ENCODE measurements around the gene ACAA1. TPM values are rescaled to one million over a fixed set of nuclear protein-coding genes. Genes with fewer than 3 reads are reported as not detected.

Gene ACAA1
- total RNA-seq, 1 experiment from 2014 or later: 24.0 TPM

- Histone ChIP-seq H3K36me3 (ENCODE audit: insufficient read depth, low read length, poor library complexity, severe bottlenecking) (peaks cover 5% of the 10 kb centered on the region), H3K9me3 (ENCODE audit: low read depth, low read length, poor library complexity, severe bottlenecking) (no peaks in the 10 kb centered on the region), H3K4me3 (ENCODE audit: low read depth, low read length, poor library complexity, severe bottlenecking) (no peak overlapping the region), H3K27ac (ENCODE audit: low read depth, low read length, poor library complexity, severe bottlenecking) (no peak overlapping the region), H3K27me3 (replicated peaks; ENCODE audit: insufficient read depth, low read depth, low read length, poor library complexity) (no peaks in the 10 kb centered on the region), H3K4me1 (ENCODE audit: insufficient read depth, low read length, poor library complexity, severe bottlenecking) (no peaks in the 10 kb centered on the region)
- intact Hi-C loops (cut with micrococcal nuclease; ENCODE audit: unreplicated experiment): no loop called here
- DNase-seq (ENCODE audit: low spot score): no peak
- BruUV-seq (replicated peaks): no TSS peak
- ChIA-PET CTCF (no interaction called here), POLR2A (ENCODE audit: low non-redundant PET) (no interaction called here)
- TF ChIP-seq CTCF (conservative IDR thresholded peaks at IDR 0.05; ENCODE audit: low read depth, low read length): no peak
- TF ChIP-seq EZH2 (IDR thresholded peaks at IDR 0.05; ENCODE audit: borderline replicate concordance, low read depth, low read length, poor library complexity, severe bottlenecking): no peak
These were observed 15.0 kb downstream of the ACAA1 start for GRCh38 chr3:38121832-38122461.

GRCh38 chr3:38121451-38121831 is 15.5 kb downstream of the ACAA1 start:
- no peaks in the 10 kb centered on the region for H3K27me3 ChIP-seq (replicated peaks; ENCODE audit: insufficient read depth, low read depth, low read length, poor library complexity)
- BruUV-seq (replicated peaks): no TSS peak
- intact Hi-C loops (cut with micrococcal nuclease; ENCODE audit: unreplicated experiment): no loop called here
- TF ChIP-seq EZH2 (IDR thresholded peaks at IDR 0.05; ENCODE audit: borderline replicate concordance, low read depth, low read length, poor library complexity, severe bottlenecking) (no peak), CTCF (conservative IDR thresholded peaks at IDR 0.05; ENCODE audit: low read depth, low read length) (no peak)
- H3K36me3 ChIP-seq (ENCODE audit: insufficient read depth, low read length, poor library complexity, severe bottlenecking): peaks cover 4% of the 10 kb centered on the region
- H3K27ac ChIP-seq (ENCODE audit: low read depth, low read length, poor library complexity, severe bottlenecking): no peak overlapping the region
- no peaks in the 10 kb centered on the region for H3K9me3 ChIP-seq (ENCODE audit: low read depth, low read length, poor library complexity, severe bottlenecking)
- ChIA-PET CTCF (no interaction called here), POLR2A (ENCODE audit: low non-redundant PET) (no interaction called here)
- H3K4me1 ChIP-seq (ENCODE audit: insufficient read depth, low read length, poor library complexity, severe bottlenecking): no peaks in the 10 kb centered on the region
- DNase-seq (ENCODE audit: low spot score): no peak
- H3K4me3 ChIP-seq (ENCODE audit: low read depth, low read length, poor library complexity, severe bottlenecking): no peak overlapping the region

- no peak for DNase-seq (ENCODE audit: low spot score)
- H3K4me3 ChIP-seq (ENCODE audit: low read depth, low read length, poor library complexity, severe bottlenecking): no peak overlapping the region
- no peaks in the 10 kb centered on the region for H3K36me3 ChIP-seq (ENCODE audit: insufficient read depth, low read length, poor library complexity, severe bottlenecking)
- intact Hi-C loops (cut with micrococcal nuclease; ENCODE audit: unreplicated experiment): no loop called here
- TF ChIP-seq EZH2 (IDR thresholded peaks at IDR 0.05; ENCODE audit: borderline replicate concordance, low read depth, low read length, poor library complexity, severe bottlenecking) (no peak), CTCF (conservative IDR thresholded peaks at IDR 0.05; ENCODE audit: low read depth, low read length) (no peak)
- CTCF ChIA-PET: no interaction called here
- H3K27ac ChIP-seq (ENCODE audit: low read depth, low read length, poor library complexity, severe bottlenecking): no peak overlapping the region
- no peaks in the 10 kb centered on the region for H3K9me3 ChIP-seq (ENCODE audit: low read depth, low read length, poor library complexity, severe bottlenecking)
- H3K27me3 ChIP-seq (replicated peaks; ENCODE audit: insufficient read depth, low read depth, low read length, poor library complexity): no peaks in the 10 kb centered on the region
- POLR2A ChIA-PET (ENCODE audit: low non-redundant PET): no interaction called here
- H3K4me1 ChIP-seq (ENCODE audit: insufficient read depth, low read length, poor library complexity, severe bottlenecking): no peaks in the 10 kb centered on the region
- BruUV-seq (replicated peaks): no TSS peak
These were observed 16.1 kb downstream of the ACAA1 start for GRCh38 chr3:38120693-38121450.

Measured in A673 (cell line).